AG04450 (cell line): ENCODE data around the gene FUT7. TPM values are rescaled to one million over a fixed set of nuclear protein-coding genes. Genes with fewer than 3 reads are reported as not detected.

Experiments used
- CTCF ChIA-PET: fragments of 300-600, 350-600 bp; formaldehyde crosslinking; extraction: SDS; loops from one replicate; lab custom pipeline; 2022; ENCODE audit warnings: antibody characterized with exemption, inconsistent platforms; lab: Charles Lee
- POLR2A ChIA-PET: fragments of 350-600 bp; formaldehyde crosslinking; extraction: SDS; loops from one replicate; lab custom pipeline; 2021; ENCODE audit warnings: antibody characterized with exemption, inconsistent platforms; lab: Yijun Ruan, JAX
- DNase-seq: peaks from one replicate; pipeline ENCODE4 v3.0.0-alpha.2; 2011; ENCODE audit warnings: low read depth, low spot score
- H3K27ac ChIP-seq: one replicate; pipeline ENCODE4 v1.5.1; 2012; ENCODE audit warnings: low read depth, low read length, control low read depth
- H3K27me3 ChIP-seq: one replicate; pipeline ENCODE4 v1.6.0; 2012; ENCODE audit warnings: low read length; ENCODE audit not compliant: control insufficient read depth, insufficient read depth
- H3K4me3 ChIP-seq: 2 replicates; pipeline ENCODE4 v1.5.1; 2011; ENCODE audit warnings: mild to moderate bottlenecking, low read depth, low read length, control low read depth
- H3K9me3 ChIP-seq: 2 replicates; pipeline ENCODE4 v1.5.1; 2012; ENCODE audit warnings: low read length; ENCODE audit not compliant: control insufficient read depth, insufficient read depth
- polyA plus RNA-seq: library from polyadenylated mRNA; depleted of rRNA; stranded (reverse); fragments of >200 nt; gene quantifications from 2 replicates; pipeline ENCODE4 v1.2.3, GENCODE V29; 2011
- TF ChIP-seq, protein P1 (sequence below): IDR thresholded peaks from 2 replicates; pipeline ENCODE4 v1.5.1; 2011; ENCODE audit warnings: low read depth, low read length, control low read depth, inconsistent platforms

The FUT7 gene
- polyA plus RNA-seq, 1 experiment = not detected

DNA sequence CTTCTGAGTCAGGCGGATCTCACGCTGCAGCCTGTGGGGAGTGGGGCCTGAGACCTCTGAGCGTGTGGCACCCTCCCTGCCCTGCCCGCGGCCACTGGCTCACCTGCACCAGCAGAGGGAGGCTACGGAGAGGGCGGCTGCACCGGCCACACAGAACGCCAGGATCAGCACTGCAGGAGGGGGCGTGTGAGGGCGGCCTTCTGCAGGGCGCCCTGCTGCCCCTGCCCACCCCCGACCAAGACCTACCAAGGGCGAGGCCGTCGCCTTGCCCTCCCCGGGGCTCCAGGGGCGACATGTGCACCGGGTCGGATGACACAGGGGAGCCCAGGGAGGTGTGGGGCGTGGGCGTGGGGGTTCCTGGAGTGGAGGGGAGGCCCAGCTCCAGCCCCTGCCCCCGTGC, 8.7 kb upstream of the FUT7 start:
- H3K27me3 ChIP-seq = no peaks in the 10 kb centered on the region
- DNase-seq = no peak
- TF ChIP-seq, protein P1, sequence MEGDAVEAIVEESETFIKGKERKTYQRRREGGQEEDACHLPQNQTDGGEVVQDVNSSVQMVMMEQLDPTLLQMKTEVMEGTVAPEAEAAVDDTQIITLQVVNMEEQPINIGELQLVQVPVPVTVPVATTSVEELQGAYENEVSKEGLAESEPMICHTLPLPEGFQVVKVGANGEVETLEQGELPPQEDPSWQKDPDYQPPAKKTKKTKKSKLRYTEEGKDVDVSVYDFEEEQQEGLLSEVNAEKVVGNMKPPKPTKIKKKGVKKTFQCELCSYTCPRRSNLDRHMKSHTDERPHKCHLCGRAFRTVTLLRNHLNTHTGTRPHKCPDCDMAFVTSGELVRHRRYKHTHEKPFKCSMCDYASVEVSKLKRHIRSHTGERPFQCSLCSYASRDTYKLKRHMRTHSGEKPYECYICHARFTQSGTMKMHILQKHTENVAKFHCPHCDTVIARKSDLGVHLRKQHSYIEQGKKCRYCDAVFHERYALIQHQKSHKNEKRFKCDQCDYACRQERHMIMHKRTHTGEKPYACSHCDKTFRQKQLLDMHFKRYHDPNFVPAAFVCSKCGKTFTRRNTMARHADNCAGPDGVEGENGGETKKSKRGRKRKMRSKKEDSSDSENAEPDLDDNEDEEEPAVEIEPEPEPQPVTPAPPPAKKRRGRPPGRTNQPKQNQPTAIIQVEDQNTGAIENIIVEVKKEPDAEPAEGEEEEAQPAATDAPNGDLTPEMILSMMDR = no peak
- POLR2A ChIA-PET = no interaction called here
- no peak overlapping the region for H3K4me3 ChIP-seq
- H3K9me3 ChIP-seq = no peaks in the 10 kb centered on the region; the same call in 1 of the 2 replicates
- CTCF ChIA-PET = no interaction called here
- no peak overlapping the region for H3K27ac ChIP-seq

DNA sequence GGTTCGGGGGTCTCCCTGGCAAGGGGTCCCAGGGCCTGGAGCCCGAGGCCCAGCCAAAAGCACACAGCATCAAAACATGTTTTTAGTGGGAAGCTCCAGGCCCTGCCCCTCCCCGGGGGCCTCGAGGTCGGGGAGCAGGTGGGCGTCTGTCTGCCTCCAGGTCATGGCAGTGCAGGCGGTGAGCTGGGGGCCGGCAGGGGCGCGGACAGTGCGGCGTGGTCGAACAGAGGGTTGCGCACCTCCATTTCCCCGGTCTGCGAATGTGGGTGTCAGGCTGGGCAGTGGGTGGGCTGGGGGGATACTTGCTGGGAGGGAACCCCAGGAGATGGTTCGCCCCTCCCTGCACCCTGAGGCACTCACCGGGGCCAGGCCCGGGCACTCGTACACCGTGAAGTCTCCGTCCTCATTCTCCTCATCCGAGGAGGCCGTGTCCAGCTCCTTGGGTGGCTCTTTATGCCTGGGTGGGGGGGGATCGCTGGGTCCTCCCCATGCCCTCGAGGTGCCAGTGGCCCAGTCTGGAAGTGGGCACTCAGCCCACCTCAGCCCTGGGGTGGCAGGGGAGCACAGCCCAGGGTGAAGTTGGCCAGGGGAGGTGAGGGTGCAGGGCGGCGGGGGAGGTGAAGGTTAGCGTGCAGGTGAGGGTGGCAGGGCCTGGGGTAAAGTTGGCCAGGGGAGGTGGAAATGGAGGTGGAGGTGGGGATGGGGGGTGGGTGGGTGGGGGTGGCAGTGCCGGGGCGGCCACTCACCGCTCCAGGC, 7.9 kb upstream of the FUT7 start:
- ChIA-PET CTCF (interaction anchor here (1.0 to 1.3 kb wide), 2 partner anchors 10 to 24 kb away, joined by 3 to 8 read pairs; no protein-coding TSS in a partner anchor), POLR2A (no interaction called here)
- Histone ChIP-seq H3K9me3 (no peaks in the 10 kb centered on the region; the same call in 1 of the 2 replicates), H3K27me3 (no peaks in the 10 kb centered on the region), H3K4me3 (no peak overlapping the region), H3K27ac (no peak overlapping the region)
- TF ChIP-seq, protein P1 = no peak
- DNase-seq = no peak

DNA sequence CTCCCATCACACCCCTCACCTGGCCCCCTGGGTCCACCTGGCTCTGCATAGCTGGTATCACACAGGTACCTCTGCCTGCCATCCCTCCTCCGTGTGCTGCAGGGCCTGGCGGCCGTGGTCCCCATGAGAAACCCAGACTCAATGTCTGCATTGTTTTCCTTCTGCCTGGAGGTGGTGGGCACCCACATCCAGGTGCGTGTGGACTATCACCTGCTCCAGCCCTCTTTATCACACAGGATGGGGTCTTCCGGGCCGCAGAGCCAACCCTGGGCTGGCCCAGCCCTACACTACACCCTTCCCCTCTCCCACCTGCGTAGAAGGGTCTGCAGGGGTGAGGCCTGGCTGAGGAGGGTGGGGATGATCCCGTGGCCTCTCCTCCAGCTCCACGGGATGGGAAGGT, 7.0 kb upstream of the FUT7 start:
- CTCF ChIA-PET = interaction anchor here (1.3 kb wide), 1 partner anchor 25 kb away, joined by 3 read pairs; no protein-coding TSS in a partner anchor

DNA sequence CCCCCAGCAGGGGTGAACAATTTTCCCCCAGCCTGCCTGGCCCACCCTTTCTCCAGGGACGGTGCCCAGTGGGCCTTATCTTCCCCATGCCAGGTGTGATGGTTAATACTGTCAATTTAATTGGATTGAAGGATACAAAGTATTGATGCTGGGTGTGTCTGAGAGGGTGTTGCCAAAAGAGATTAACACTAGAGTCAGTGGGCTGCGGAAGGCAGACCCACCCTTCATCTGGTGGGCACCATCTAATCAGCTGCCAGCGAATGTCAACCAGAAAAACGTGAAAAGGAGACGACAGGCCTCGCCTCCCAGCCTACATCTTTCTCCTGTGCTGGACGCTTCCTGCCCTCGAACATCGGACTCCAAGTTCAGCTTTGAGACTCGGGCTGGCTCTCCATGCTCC, 5.6 kb upstream of the FUT7 start:
- no peaks in the 10 kb centered on the region for H3K27me3 ChIP-seq
- POLR2A ChIA-PET = no interaction called here
- no peaks in the 10 kb centered on the region; the same call in 1 of the 2 replicates for H3K9me3 ChIP-seq
- no peak overlapping the region for H3K4me3 ChIP-seq
- CTCF ChIA-PET = interaction anchor here (0.6 to 5.1 kb wide), 3 partner anchors 33 to 250 kb away, joined by 3 to 105 read pairs (median 31); partner anchors contain the start of gene SAPCD2
- no peak for DNase-seq
- TF ChIP-seq, protein P1 = no peak
- H3K27ac ChIP-seq = no peak overlapping the region

More for the DNA sequence above, 7.0 kb upstream of the FUT7 start:
- TF ChIP-seq, protein P1 = no peak
- no peak for DNase-seq
- H3K4me3 ChIP-seq = no peak overlapping the region
- H3K9me3 ChIP-seq = no peaks in the 10 kb centered on the region; the same call in 1 of the 2 replicates
- POLR2A ChIA-PET = no interaction called here
- no peak overlapping the region for H3K27ac ChIP-seq
- no peaks in the 10 kb centered on the region for H3K27me3 ChIP-seq

DNA sequence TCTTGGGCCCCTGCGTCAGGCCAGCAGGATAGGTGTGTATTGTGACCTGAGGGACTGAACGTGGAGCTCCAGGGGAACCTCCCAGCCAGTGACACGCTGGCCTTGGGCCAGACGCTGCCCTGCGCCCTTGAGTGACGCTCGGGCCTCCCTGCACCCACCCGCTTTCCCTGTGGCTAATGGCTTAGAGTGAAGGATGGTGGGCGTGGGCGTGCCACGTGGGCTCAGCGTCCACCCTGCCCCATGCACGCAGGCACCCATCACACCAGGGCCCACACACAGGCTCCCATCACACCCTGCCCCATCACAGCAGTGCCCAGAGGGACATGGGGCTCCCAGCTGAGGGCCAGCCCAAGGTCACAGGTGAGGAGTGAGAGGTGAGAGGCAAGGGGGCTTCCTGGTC, 5.1 kb upstream of the FUT7 start:
- ChIA-PET POLR2A (no interaction called here), CTCF (interaction anchor here (3.7 to 5.1 kb wide), 2 partner anchors 90 to 250 kb away, joined by 31 to 105 read pairs; no protein-coding TSS in a partner anchor)
- DNase-seq = no peak
- TF ChIP-seq, protein P1 = no peak
- H3K27me3 ChIP-seq = no peaks in the 10 kb centered on the region
- H3K27ac ChIP-seq = no peak overlapping the region
- H3K4me3 ChIP-seq = no peak overlapping the region
- H3K9me3 ChIP-seq = no peaks in the 10 kb centered on the region; the same call in 1 of the 2 replicates
